Suprapubic skin (tissue), 4 donors: ENCODE results near the gene CAPN8.

ENCODE experiments used
- CTCF ChIP-seq, 2 donors: fragments of 200-600 bp in 1 of 2; fragments of 450-650 bp in 1 of 2; sonication (generic) in 1 of 2; IDR thresholded peaks; one replicate each; pipeline ENCODE4 v1.5.1; 2016 to 2019; ENCODE audit warnings: antibody characterized with exemption in 2 of 2, mild to moderate bottlenecking in 1 of 2, moderate library complexity in 1 of 2
- EP300 ChIP-seq: sonication (generic); formaldehyde crosslinking; IDR thresholded peaks from one replicate; pipeline ENCODE4 v1.6.1; 2017; ENCODE audit warnings: antibody characterized with exemption
- POLR2A ChIP-seq, 2 donors: fragments of 450-650 bp; IDR thresholded peaks; one replicate each; pipeline ENCODE4 v1.6.1; 2017; ENCODE audit warnings: antibody characterized with exemption in 2 of 2, mild to moderate bottlenecking in 2 of 2, moderate library complexity in 2 of 2
- POLR2AphosphoS5 ChIP-seq, 3 donors: sonication (generic); formaldehyde crosslinking; IDR thresholded peaks; one replicate each; pipeline ENCODE4 v1.6.1; 2017; ENCODE audit warnings: antibody characterized with exemption in 3 of 3

DNA sequence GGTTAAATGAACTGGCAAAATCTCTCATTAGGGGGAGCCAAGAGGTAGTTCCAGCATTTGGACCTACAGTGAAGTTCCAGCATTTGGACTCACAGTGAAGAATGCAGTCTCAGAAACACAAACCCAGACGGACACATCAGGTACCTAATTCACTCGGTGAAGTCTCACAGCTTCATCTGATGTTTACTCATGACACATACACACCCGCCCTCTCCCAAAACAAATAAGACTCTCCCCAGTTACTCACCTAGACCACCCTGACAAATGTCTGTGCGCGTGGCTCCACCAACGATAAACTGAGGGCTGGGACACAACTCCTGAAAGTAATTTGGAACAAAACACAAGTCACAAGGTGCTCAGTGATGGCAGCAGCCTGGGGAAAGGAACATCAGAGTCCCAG, 11.4 kb downstream of the CAPN8 start:
- TF ChIP-seq POLR2A (IDR thresholded peaks at IDR 0.05), result no peak
- no peak for TF ChIP-seq POLR2AphosphoS5 (IDR thresholded peaks at IDR 0.05)
- no peak for TF ChIP-seq CTCF (IDR thresholded peaks at IDR 0.05)
- TF ChIP-seq EP300, result no peak
